Stimulated activated CD8-positive, alpha-beta memory T cell treated with anti-CD3 and anti-CD28 coated beads, Interleukin-4, amount 100 ng/mL, for 4 hours (primary cell): ENCODE data around the gene ZAR1L.

Experiments
- DNase-seq, 2 donors: peaks; one replicate each; pipeline ENCODE4 v3.0.0-alpha.2; 2020; ENCODE audit warnings: low read depth in 2 of 2, low spot score in 1 of 2

ZAR1L gene

GRCh38 chr13:32256243-32256642, 58.9 kb downstream of the ZAR1L start:
- DNase-seq, result no peak

GRCh38 chr13:32255724-32256109, 59.4 kb downstream of the ZAR1L start:
- no peak for DNase-seq

GRCh38 chr13:32254916-32255723, 60.0 kb downstream of the ZAR1L start:
- DNase-seq, result no peak

- DNase-seq, result no peak
These were observed 60.7 kb downstream of the ZAR1L start for GRCh38 chr13:32254416-32254815.

- DNase-seq, result no peak
These were observed 61.2 kb downstream of the ZAR1L start for GRCh38 chr13:32253911-32254399.
